Glutamatergic neuron (in vitro differentiated cells): Measurements from ENCODE around the gene PLEKHD1. TPM values are rescaled to one million over a fixed set of nuclear protein-coding genes. Genes with fewer than 3 reads are reported as not detected.

ENCODE experiments used
- DNase-seq: peaks from one replicate; pipeline ENCODE4 v3.0.0; 2022
- H3K27ac Mint-ChIP-seq: one replicate; pipeline ENCODE4 v1.8.0; 2020; ENCODE audit warnings: mild to moderate bottlenecking, mixed read lengths, inconsistent platforms; ENCODE audit not compliant: unreplicated experiment
- H3K27me3 Mint-ChIP-seq: one replicate; pipeline ENCODE4 v1.8.0; 2020; ENCODE audit warnings: mild to moderate bottlenecking, moderate library complexity, mixed read lengths, inconsistent platforms; ENCODE audit not compliant: unreplicated experiment
- H3K36me3 Mint-ChIP-seq: one replicate; pipeline ENCODE4 v1.8.0; 2020; ENCODE audit warnings: mild to moderate bottlenecking, mixed read lengths, inconsistent platforms; ENCODE audit not compliant: unreplicated experiment
- H3K4me1 Mint-ChIP-seq: one replicate; pipeline ENCODE4 v1.8.0; 2020; ENCODE audit warnings: mild to moderate bottlenecking, low read depth, mixed read lengths, inconsistent platforms; ENCODE audit not compliant: unreplicated experiment
- H3K4me3 Mint-ChIP-seq: one replicate; pipeline ENCODE4 v1.8.0; 2020; ENCODE audit warnings: mild to moderate bottlenecking, mixed read lengths, inconsistent platforms; ENCODE audit not compliant: unreplicated experiment
- H3K9me3 Mint-ChIP-seq: one replicate; pipeline ENCODE4 v1.8.0; 2020; ENCODE audit warnings: mild to moderate bottlenecking, moderate library complexity, mixed read lengths, inconsistent platforms; ENCODE audit not compliant: unreplicated experiment
- total RNA-seq: library from RNA; stranded (reverse); fragmentation: NEBNext Ultra II Directional; extraction: Animal tissue kit (Norgen Biotek cat#: 25700); gene quantifications from one replicate; pipeline ENCODE4 v1.2.1, GENCODE V29; 2021; ENCODE audit not compliant: unreplicated experiment
- TF ChIP-seq, protein P1 (sequence below): fragments of 200-600 bp; sonication (generic); IDR thresholded peaks from one replicate; pipeline ENCODE4 v1.5.0; 2021; ENCODE audit not compliant: partially characterized antibody, unreplicated experiment

Gene PLEKHD1
- total RNA-seq, 1 donor from 2014 or later: 1.3 TPM

DNA sequence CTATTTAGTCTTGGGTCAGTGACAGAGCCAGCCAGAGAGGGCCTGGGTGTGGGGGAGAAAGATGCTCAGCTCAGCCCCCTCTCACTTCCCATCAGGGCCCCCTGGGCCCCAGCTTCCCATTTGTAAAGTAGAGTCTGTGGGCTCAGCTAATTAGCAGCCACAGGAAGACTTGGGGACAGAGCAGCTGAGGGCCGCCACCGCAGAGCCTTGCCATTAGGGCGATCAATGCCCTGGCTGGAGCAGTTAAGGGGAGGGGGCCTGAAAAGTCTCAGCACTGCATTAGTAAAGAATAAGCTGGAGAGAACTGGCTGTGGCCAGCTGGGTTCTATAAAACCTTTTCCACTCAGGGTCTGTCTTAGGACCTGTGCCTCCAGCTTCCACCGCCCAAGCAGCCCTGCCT is 2.7 kb downstream of the PLEKHD1 start:
- H3K4me3 Mint-ChIP-seq: peak overlapping the region; percentile 8
- H3K9me3 Mint-ChIP-seq: peaks cover 11% of the 10 kb centered on the region
- TF ChIP-seq, protein P1, sequence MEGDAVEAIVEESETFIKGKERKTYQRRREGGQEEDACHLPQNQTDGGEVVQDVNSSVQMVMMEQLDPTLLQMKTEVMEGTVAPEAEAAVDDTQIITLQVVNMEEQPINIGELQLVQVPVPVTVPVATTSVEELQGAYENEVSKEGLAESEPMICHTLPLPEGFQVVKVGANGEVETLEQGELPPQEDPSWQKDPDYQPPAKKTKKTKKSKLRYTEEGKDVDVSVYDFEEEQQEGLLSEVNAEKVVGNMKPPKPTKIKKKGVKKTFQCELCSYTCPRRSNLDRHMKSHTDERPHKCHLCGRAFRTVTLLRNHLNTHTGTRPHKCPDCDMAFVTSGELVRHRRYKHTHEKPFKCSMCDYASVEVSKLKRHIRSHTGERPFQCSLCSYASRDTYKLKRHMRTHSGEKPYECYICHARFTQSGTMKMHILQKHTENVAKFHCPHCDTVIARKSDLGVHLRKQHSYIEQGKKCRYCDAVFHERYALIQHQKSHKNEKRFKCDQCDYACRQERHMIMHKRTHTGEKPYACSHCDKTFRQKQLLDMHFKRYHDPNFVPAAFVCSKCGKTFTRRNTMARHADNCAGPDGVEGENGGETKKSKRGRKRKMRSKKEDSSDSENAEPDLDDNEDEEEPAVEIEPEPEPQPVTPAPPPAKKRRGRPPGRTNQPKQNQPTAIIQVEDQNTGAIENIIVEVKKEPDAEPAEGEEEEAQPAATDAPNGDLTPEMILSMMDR: no peak
- DNase-seq: peak; percentile 72
- peaks cover 16% of the 10 kb centered on the region for H3K27me3 Mint-ChIP-seq
- peaks cover 12% of the 10 kb centered on the region for H3K36me3 Mint-ChIP-seq
- peaks cover 8% of the 10 kb centered on the region for H3K4me1 Mint-ChIP-seq
- H3K27ac Mint-ChIP-seq: peak overlapping the region; percentile 76

DNA sequence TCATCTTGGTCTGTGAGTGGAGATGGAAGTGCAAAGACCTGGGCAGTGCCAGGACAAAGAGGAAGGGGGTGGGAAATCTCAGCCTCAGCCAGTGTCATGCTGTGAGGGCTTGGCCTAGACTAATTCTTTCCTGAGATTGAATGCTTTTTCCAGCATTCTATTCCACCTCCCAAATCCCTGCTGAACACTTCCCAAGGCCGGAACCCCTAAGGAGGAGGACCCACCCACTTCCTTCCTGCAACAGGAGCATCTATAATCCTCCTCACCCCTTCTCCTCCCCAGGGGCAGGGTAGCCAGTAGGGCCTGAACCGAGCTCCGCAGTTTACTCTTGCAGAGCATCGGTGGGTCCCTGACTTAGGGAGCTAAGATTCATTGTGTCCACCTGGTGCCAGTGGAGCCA is 3.2 kb downstream of the PLEKHD1 start:
- no peak for DNase-seq
- Mint-ChIP-seq H3K4me3 (peak overlapping the region; percentile 8), H3K4me1 (peaks cover 8% of the 10 kb centered on the region), H3K27ac (peak overlapping the region; percentile 76), H3K36me3 (peaks cover 15% of the 10 kb centered on the region), H3K27me3 (peaks cover 16% of the 10 kb centered on the region), H3K9me3 (peaks cover 11% of the 10 kb centered on the region)
- TF ChIP-seq, protein P1: no peak

DNA sequence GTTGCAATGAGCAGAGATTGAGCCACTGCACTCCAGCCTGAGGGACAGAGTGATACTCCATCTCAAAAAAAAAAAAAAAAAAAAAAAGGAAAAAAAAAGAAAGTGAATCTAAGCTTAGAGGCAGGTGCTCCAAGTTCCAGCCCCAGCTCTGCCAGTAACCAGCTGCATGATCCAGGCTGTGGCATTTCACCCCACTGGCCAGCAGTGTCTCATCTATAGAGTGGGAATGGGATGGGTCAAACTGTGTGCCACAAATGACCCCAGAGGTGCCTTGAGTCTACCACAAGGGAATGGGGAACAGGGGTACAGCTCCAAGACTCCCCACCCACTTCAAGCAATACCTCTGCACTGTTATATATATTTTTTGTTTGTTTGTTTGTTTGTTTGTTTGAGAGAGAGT is 5.0 kb downstream of the PLEKHD1 start:
- Mint-ChIP-seq H3K27me3 (peaks cover 13% of the 10 kb centered on the region), H3K4me1 (peaks cover 13% of the 10 kb centered on the region), H3K4me3 (no peak overlapping the region), H3K36me3 (peaks cover 8% of the 10 kb centered on the region), H3K9me3 (peaks cover 6% of the 10 kb centered on the region), H3K27ac (no peak overlapping the region)
- TF ChIP-seq, protein P1: no peak
- no peak for DNase-seq

DNA sequence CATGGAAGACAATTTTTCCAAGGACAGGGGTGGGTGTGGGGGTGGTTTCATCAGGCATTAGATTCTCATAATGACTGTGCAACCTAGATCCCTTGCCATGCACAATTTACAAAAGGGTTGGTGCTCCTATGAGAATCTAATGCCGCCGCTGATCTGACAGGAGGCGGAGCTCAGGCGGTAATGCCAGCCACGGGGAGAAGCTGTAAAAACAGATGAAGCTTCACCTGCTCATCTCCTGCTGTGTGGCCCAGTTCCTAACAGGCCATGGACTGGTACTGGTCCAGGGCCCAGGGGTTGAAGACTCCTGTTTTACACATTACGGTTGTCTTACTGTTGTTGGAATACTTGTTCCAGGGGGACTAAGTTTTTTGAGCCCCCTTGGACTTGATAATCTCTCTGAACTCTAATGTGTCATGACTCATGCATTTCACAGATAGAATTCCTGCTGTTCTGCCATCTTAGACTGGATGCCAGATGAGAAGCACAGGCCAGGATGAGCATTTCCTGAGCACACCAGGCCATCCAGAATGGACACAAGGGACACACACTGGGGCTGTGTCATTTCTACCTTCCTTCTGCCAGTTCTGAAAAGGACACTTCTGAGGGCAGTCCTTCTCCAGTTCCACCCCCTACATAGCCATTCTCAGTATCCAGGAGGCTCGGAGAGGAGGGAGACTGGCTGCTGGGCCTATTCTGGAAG is 5.8 kb downstream of the PLEKHD1 start:
- Mint-ChIP-seq H3K27me3 (peaks cover 11% of the 10 kb centered on the region), H3K27ac (no peak overlapping the region), H3K4me1 (peaks cover 13% of the 10 kb centered on the region), H3K4me3 (no peak overlapping the region), H3K9me3 (peaks cover 6% of the 10 kb centered on the region), H3K36me3 (peaks cover 8% of the 10 kb centered on the region)
- TF ChIP-seq, protein P1: no peak
- no peak for DNase-seq

DNA sequence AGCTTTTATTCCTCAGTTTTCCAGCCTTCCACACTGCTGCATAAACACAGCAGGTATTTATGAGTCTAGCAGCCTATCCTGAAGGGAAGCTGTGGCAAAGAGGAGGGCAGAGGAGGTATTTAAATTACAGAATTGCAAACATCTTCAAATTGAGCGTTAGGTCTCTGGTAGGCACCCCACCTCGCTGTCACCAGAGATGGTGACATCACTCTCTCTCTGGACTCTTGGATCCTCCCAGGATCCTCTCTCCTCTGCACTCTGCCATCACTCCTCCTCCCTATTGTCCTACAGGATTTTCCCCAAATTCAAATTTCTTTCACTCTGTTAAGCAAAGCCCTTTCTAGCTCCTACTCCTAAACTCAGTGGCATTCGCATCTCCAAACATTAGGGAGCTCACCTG is 6.7 kb downstream of the PLEKHD1 start:
- H3K4me3 Mint-ChIP-seq: no peak overlapping the region
- H3K27ac Mint-ChIP-seq: no peak overlapping the region
- H3K4me1 Mint-ChIP-seq: peaks cover 15% of the 10 kb centered on the region
- no peak for DNase-seq
- TF ChIP-seq, protein P1: no peak
- H3K36me3 Mint-ChIP-seq: peaks cover 8% of the 10 kb centered on the region
- H3K9me3 Mint-ChIP-seq: peaks cover 8% of the 10 kb centered on the region
- H3K27me3 Mint-ChIP-seq: peaks cover 11% of the 10 kb centered on the region
